Suprapubic skin (tissue), 3 donors: ENCODE results near the gene KRTAP5-1.

Experiments
- POLR2AphosphoS5 ChIP-seq, 3 donors: sonication (generic); formaldehyde crosslinking; IDR thresholded peaks; one replicate each; pipeline ENCODE4 v1.6.1; 2017; ENCODE audit warnings: antibody characterized with exemption in 3 of 3
- TF ChIP-seq, protein P1 (sequence below), 2 donors: fragments of 200-600 bp in 1 of 2; fragments of 450-650 bp in 1 of 2; sonication (generic) in 1 of 2; IDR thresholded peaks; one replicate each; pipeline ENCODE4 v1.5.1; 2016 to 2019; ENCODE audit warnings: antibody characterized with exemption in 2 of 2, mild to moderate bottlenecking in 1 of 2, moderate library complexity in 1 of 2

DNA sequence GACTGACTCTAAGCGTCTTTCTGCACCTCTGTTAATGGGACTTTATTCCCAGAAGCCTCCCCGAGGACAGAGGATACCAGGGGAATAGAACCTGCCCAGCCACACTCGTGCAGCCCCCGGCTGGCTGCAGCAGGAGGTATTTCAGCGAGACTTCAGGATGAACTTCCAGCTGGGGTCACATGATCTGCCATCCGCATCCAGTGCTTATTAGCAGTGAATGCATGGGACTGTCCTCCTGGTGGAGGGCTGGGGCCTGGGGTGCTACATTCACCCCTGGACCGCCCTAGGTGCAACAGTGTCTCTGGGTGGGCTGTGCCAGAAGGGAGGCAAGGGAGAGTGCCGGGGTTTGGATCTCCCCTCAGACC lies 14.6 kb downstream of the KRTAP5-1 start:
- TF ChIP-seq, protein P1, sequence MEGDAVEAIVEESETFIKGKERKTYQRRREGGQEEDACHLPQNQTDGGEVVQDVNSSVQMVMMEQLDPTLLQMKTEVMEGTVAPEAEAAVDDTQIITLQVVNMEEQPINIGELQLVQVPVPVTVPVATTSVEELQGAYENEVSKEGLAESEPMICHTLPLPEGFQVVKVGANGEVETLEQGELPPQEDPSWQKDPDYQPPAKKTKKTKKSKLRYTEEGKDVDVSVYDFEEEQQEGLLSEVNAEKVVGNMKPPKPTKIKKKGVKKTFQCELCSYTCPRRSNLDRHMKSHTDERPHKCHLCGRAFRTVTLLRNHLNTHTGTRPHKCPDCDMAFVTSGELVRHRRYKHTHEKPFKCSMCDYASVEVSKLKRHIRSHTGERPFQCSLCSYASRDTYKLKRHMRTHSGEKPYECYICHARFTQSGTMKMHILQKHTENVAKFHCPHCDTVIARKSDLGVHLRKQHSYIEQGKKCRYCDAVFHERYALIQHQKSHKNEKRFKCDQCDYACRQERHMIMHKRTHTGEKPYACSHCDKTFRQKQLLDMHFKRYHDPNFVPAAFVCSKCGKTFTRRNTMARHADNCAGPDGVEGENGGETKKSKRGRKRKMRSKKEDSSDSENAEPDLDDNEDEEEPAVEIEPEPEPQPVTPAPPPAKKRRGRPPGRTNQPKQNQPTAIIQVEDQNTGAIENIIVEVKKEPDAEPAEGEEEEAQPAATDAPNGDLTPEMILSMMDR (IDR thresholded peaks at IDR 0.05): no peak
- no peak for TF ChIP-seq POLR2AphosphoS5 (IDR thresholded peaks at IDR 0.05)
